NOMO-1 treated with dmso at 0.1 percent for 144 hours (cell line): ENCODE results near the gene AQP12A.

Experiments used
- DNase-seq: peaks from one replicate; lab custom pipeline; 2025; ENCODE audit not compliant: unreplicated experiment; lab: John Stamatoyannopoulos, UW

Gene AQP12A

GRCh38 chr2:240737958-240738357 lies 46.3 kb downstream of the AQP12A start:
- DNase-seq: no peak

DNA sequence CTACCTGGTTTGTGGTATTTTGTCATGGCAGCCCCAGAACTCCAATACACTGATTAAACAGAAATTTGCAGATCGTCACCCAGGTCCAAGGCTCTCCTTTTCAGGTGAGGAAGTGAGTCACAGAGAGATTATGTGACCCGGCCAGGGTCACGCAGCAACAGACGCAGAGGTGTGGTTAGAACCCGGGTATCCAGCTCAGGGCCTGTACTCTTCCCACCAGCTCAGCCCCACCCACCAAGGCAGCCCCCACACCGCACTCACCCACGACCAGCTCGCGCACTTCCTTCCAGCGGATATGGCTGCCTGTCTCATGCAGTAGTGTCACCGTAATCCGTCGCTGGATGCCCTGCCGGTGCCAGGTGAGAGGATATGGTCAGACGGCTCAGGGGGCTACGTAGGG lies 48.1 kb downstream of the AQP12A start:
- DNase-seq: no peak

GRCh38 chr2:240741091-240741490 lies 49.4 kb downstream of the AQP12A start:
- no peak for DNase-seq

- DNase-seq: no peak
These were observed 51.0 kb downstream of the AQP12A start for GRCh38 chr2:240742602-240743095.

GRCh38 chr2:240745456-240745855 lies 53.8 kb downstream of the AQP12A start:
- DNase-seq: no peak

GRCh38 chr2:240745962-240746361 lies 54.3 kb downstream of the AQP12A start:
- DNase-seq: no peak

DNA sequence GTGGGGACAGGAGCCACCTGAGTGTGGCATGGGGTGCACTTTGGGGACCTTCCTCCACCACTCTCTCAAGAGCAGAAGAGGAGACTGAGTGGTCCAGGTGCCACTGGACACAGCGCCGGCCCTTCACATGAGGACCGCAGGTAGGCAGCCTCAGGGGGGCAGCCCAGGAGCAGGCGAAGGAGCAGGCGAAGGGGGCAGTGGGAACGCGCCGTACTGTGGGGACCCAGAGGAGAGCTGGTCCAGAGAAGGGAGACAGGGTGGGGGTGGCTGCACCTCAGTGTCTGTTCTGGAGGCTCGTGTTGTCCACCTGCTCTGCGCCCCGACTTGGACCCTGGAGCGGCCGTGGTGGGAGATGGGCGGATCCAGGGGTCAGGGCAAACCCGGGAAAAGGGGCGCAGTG lies 55.0 kb downstream of the AQP12A start:
- no peak for DNase-seq

DNA sequence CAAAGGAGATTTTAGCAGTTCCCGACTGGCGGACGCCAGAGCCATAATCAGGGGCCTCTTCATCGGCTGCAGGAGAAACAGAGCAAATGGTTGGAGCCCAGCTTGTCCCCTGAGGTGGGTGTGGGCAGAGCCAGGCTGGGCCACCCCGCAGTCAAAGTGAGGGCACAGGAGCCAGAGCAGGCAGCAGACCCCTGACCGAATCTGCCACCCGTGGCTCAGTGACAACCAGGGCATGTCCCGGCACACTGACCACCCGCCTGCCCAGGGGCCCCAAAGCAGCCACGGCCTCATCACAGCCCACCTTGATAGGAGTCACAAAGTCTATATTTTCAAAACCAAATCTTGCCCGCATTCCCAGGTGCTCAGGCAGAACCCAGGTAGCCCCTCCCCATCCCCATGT lies 55.6 kb downstream of the AQP12A start:
- no peak for DNase-seq
